ENCODE data around the gene PLOD3.

DNA sequence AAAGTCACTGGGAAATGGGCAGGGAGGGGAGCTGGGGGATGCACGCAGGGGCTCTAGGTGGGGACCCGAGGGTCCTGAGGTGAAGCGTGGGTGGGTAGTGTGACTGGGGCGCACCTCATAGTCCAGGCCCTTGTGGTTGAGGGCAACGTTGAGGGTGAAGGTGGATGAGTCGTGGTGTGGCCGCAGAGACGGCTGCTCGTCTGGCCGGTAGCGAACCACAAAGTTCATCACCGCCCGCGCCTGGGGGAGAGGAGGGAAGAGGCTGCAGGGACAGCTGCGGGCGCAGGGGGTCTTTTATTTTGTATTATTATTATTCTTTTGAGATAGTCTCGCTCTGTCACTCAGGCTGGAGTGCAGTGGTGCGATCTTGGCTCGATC, 10.7 kb downstream of the PLOD3 start:
- TF ChIP-seq, protein P1, sequence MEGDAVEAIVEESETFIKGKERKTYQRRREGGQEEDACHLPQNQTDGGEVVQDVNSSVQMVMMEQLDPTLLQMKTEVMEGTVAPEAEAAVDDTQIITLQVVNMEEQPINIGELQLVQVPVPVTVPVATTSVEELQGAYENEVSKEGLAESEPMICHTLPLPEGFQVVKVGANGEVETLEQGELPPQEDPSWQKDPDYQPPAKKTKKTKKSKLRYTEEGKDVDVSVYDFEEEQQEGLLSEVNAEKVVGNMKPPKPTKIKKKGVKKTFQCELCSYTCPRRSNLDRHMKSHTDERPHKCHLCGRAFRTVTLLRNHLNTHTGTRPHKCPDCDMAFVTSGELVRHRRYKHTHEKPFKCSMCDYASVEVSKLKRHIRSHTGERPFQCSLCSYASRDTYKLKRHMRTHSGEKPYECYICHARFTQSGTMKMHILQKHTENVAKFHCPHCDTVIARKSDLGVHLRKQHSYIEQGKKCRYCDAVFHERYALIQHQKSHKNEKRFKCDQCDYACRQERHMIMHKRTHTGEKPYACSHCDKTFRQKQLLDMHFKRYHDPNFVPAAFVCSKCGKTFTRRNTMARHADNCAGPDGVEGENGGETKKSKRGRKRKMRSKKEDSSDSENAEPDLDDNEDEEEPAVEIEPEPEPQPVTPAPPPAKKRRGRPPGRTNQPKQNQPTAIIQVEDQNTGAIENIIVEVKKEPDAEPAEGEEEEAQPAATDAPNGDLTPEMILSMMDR (IDR thresholded peaks at IDR 0.05; ENCODE audit: insufficient read depth, low read depth, low read length) = no peak
- TF ChIP-seq EZH2 (IDR thresholded peaks at IDR 0.05; ENCODE audit: insufficient read depth, low read length) = no peak
